ENCODE measurements around the gene FAM83G.

The FAM83G gene

GRCh38 chr17:18947866-18948265 is 56.7 kb downstream of the FAM83G start:
- Histone ChIP-seq H4K20me1 (ENCODE audit: control insufficient read depth, insufficient read depth, low read depth, low read length) (no peaks in the 10 kb centered on the region), H3K4me2 (ENCODE audit: low read length) (no peak overlapping the region), H3K79me2 (ENCODE audit: control insufficient read depth, low read length) (no peaks in the 10 kb centered on the region), H3K9me2 (replicated peaks; ENCODE audit: control insufficient read depth, low read length) (no peaks in the 10 kb centered on the region), H3K4me1 (ENCODE audit: control insufficient read depth, low read length) (peaks cover 28% of the 10 kb centered on the region), H3F3A (ENCODE audit: control insufficient read depth, insufficient read depth) (0 out of 2 replicates have a peak, but pooled peaks cover 2% of the 10 kb centered on the region), H3K27me3 (ENCODE audit: control insufficient read depth, low read length) (0 out of 2 replicates have a peak, but pooled peaks cover 5% of the 10 kb centered on the region), H3K4me3 (ENCODE audit: low read length) (no peak overlapping the region), H3K9me3 (ENCODE audit: control insufficient read depth, insufficient read depth, low read length) (no peaks in the 10 kb centered on the region), H3K36me3 (ENCODE audit: control insufficient read depth, low read length) (no peaks in the 10 kb centered on the region), H3K27ac (ENCODE audit: low read depth, low read length) (no peak overlapping the region)
- no peak for TF ChIP-seq CTCF (IDR thresholded peaks at IDR 0.05; ENCODE audit: low read depth, low read length, poor library complexity, severe bottlenecking)
- no peak for TF ChIP-seq EZH2phosphoT487 (IDR thresholded peaks at IDR 0.05; ENCODE audit: borderline replicate concordance, low read length)

- H3K4me1 ChIP-seq (ENCODE audit: control insufficient read depth, low read length): peaks cover 28% of the 10 kb centered on the region
- H3K27me3 ChIP-seq (ENCODE audit: control insufficient read depth, low read length): 0 out of 2 replicates have a peak, but pooled peaks cover 5% of the 10 kb centered on the region
- H3F3A ChIP-seq (ENCODE audit: control insufficient read depth, insufficient read depth): 0 out of 2 replicates have a peak, but pooled peaks cover 2% of the 10 kb centered on the region
- H3K79me2 ChIP-seq (ENCODE audit: control insufficient read depth, low read length): no peaks in the 10 kb centered on the region
- no peaks in the 10 kb centered on the region for H3K9me2 ChIP-seq (replicated peaks; ENCODE audit: control insufficient read depth, low read length)
- H3K4me2 ChIP-seq (ENCODE audit: low read length): no peak overlapping the region
- H3K4me3 ChIP-seq (ENCODE audit: low read length): no peak overlapping the region
- no peaks in the 10 kb centered on the region for H3K36me3 ChIP-seq (ENCODE audit: control insufficient read depth, low read length)
- H4K20me1 ChIP-seq (ENCODE audit: control insufficient read depth, insufficient read depth, low read depth, low read length): no peaks in the 10 kb centered on the region
- TF ChIP-seq EZH2phosphoT487 (IDR thresholded peaks at IDR 0.05; ENCODE audit: borderline replicate concordance, low read length): no peak
- no peaks in the 10 kb centered on the region for H3K9me3 ChIP-seq (ENCODE audit: control insufficient read depth, insufficient read depth, low read length)
- H3K27ac ChIP-seq (ENCODE audit: low read depth, low read length): no peak overlapping the region
Observed at GRCh38 chr17:18946536-18946935, 58.0 kb downstream of the FAM83G start.

GRCh38 chr17:18944646-18945045 is 59.9 kb downstream of the FAM83G start:
- TF ChIP-seq EZH2phosphoT487 (IDR thresholded peaks at IDR 0.05; ENCODE audit: borderline replicate concordance, low read length) (no peak), CTCF (IDR thresholded peaks at IDR 0.05; ENCODE audit: low read depth, low read length, poor library complexity, severe bottlenecking) (no peak)
- Histone ChIP-seq H3K36me3 (ENCODE audit: control insufficient read depth, low read length) (no peaks in the 10 kb centered on the region), H3F3A (ENCODE audit: control insufficient read depth, insufficient read depth) (0 out of 2 replicates have a peak, but pooled peaks cover 5% of the 10 kb centered on the region), H3K9me3 (ENCODE audit: control insufficient read depth, insufficient read depth, low read length) (no peaks in the 10 kb centered on the region), H4K20me1 (ENCODE audit: control insufficient read depth, insufficient read depth, low read depth, low read length) (no peaks in the 10 kb centered on the region), H3K79me2 (ENCODE audit: control insufficient read depth, low read length) (no peaks in the 10 kb centered on the region), H3K4me2 (ENCODE audit: low read length) (peak overlapping the region; percentile 65), H3K4me3 (ENCODE audit: low read length) (peak overlapping the region; percentile 47), H3K27ac (ENCODE audit: low read depth, low read length) (peak overlapping the region; percentile 38), H3K4me1 (ENCODE audit: control insufficient read depth, low read length) (peaks cover 28% of the 10 kb centered on the region), H3K27me3 (ENCODE audit: control insufficient read depth, low read length) (0 out of 2 replicates have a peak, but pooled peaks cover 4% of the 10 kb centered on the region), H3K9me2 (replicated peaks; ENCODE audit: control insufficient read depth, low read length) (no peaks in the 10 kb centered on the region)

- peaks cover 4% of the 10 kb centered on the region; the same call in 1 of the 2 replicates for H3K4me1 ChIP-seq (ENCODE audit: control insufficient read depth, low read length)
- H3K27ac ChIP-seq (ENCODE audit: low read depth, low read length): no peak overlapping the region
- no peaks in the 10 kb centered on the region for H4K20me1 ChIP-seq (ENCODE audit: control insufficient read depth, insufficient read depth, low read depth, low read length)
- no peaks in the 10 kb centered on the region for H3K27me3 ChIP-seq (ENCODE audit: control insufficient read depth, low read length)
- H3K79me2 ChIP-seq (ENCODE audit: control insufficient read depth, low read length): no peaks in the 10 kb centered on the region
- no peaks in the 10 kb centered on the region for H3K9me3 ChIP-seq (ENCODE audit: control insufficient read depth, insufficient read depth, low read length)
- no peak overlapping the region for H3K4me3 ChIP-seq (ENCODE audit: low read length)
- no peak overlapping the region for H3K4me2 ChIP-seq (ENCODE audit: low read length)
- TF ChIP-seq CTCF (IDR thresholded peaks at IDR 0.05; ENCODE audit: low read depth, low read length, poor library complexity, severe bottlenecking) (no peak), EZH2phosphoT487 (IDR thresholded peaks at IDR 0.05; ENCODE audit: borderline replicate concordance, low read length) (no peak)
- peaks cover 12% of the 10 kb centered on the region for H3F3A ChIP-seq (ENCODE audit: control insufficient read depth, insufficient read depth)
- H3K36me3 ChIP-seq (ENCODE audit: control insufficient read depth, low read length): no peaks in the 10 kb centered on the region
- no peaks in the 10 kb centered on the region for H3K9me2 ChIP-seq (replicated peaks; ENCODE audit: control insufficient read depth, low read length)
Observed at GRCh38 chr17:18938692-18939023, 65.9 kb downstream of the FAM83G start.

All from DOHH2 (cell line).